Hepatic stellate cell (primary cell): Measurements from ENCODE around the gene PGAM5.

ENCODE experiments used
- DNase-seq: peaks from one replicate; pipeline ENCODE4 v3.0.0; 2011; ENCODE audit warnings: low spot score

The PGAM5 gene

GRCh38 chr12:132710405-132711079 is at the start of gene PGAM5:
PGAM5 (plus strand) TSS chr12:132710842; CDS start chr12:132710877, 35 bp downstream.
- peak; percentile 96 for DNase-seq

- DNase-seq = no peak
Observed at GRCh38 chr12:132660996-132661395, 49.6 kb upstream of the PGAM5 start.

GRCh38 chr12:132661972-132662371 is 48.7 kb upstream of the PGAM5 start:
- no peak for DNase-seq

- DNase-seq = no peak
Observed at GRCh38 chr12:132662901-132663755, 47.5 kb upstream of the PGAM5 start.

GRCh38 chr12:132664206-132665148 is 46.2 kb upstream of the PGAM5 start:
- no peak for DNase-seq

- DNase-seq = no peak
Observed at GRCh38 chr12:132665149-132665491, 45.5 kb upstream of the PGAM5 start.

GRCh38 chr12:132665794-132666193 is 44.8 kb upstream of the PGAM5 start:
- DNase-seq = no peak

- no peak for DNase-seq
Observed at GRCh38 chr12:132668191-132669088, 42.2 kb upstream of the PGAM5 start.

GRCh38 chr12:132669166-132669879 is 41.3 kb upstream of the PGAM5 start:
- no peak for DNase-seq

GRCh38 chr12:132672116-132672515 is 38.5 kb upstream of the PGAM5 start:
- DNase-seq = no peak

- DNase-seq = no peak
Observed at GRCh38 chr12:132672678-132673077, 38.0 kb upstream of the PGAM5 start.

GRCh38 chr12:132673288-132674179 is 37.1 kb upstream of the PGAM5 start:
- no peak for DNase-seq

GRCh38 chr12:132674561-132674960 is 36.1 kb upstream of the PGAM5 start:
- DNase-seq = no peak

- no peak for DNase-seq
Observed at GRCh38 chr12:132675757-132676432, 34.7 kb upstream of the PGAM5 start.

GRCh38 chr12:132677492-132677891 is 33.1 kb upstream of the PGAM5 start:
- no peak for DNase-seq

GRCh38 chr12:132685400-132685799 is 25.2 kb upstream of the PGAM5 start:
- no peak for DNase-seq

- DNase-seq = no peak
Observed at GRCh38 chr12:132686825-132687210, 23.8 kb upstream of the PGAM5 start.

GRCh38 chr12:132687211-132688164 is 23.2 kb upstream of the PGAM5 start, which contains the start of the genes POLE and PXMP2:
POLE (minus strand) TSS chr12:132687342; CDS start chr12:132687315, 27 bp downstream.
PXMP2 (plus strand) TSS chr12:132687587; CDS start chr12:132687671, 84 bp downstream.
- peak; percentile 99 for DNase-seq
